Activated CD8-positive, alpha-beta T cell treated with anti-CD3 and anti-CD28 coated beads, Interleukin-2, amount 10 ng/mL, durations not matched to agents 7 days and 5 days (primary cell): Measurements from ENCODE around the gene RHEB. TPM values are rescaled to one million over a fixed set of nuclear protein-coding genes. Genes with fewer than 3 reads are reported as not detected.

Source experiments
- ATAC-seq: fragments of 150-1000 bp; cut with Tn5 transposase; one replicate; pipeline ENCODE4 v1.10.0; 2021; ENCODE audit warnings: moderate library complexity
- CTCF ChIA-PET: fragments of 350-600 bp; sonication (Branson Sonifier 250); formaldehyde crosslinking; loops from one replicate; lab custom pipeline; 2021; ENCODE audit warnings: antibody characterized with exemption; lab: Charles Lee
- POLR2A ChIA-PET: fragments of 350-600 bp; sonication (Branson Sonifier 250); formaldehyde crosslinking; loops from one replicate; lab custom pipeline; 2021; ENCODE audit warnings: antibody characterized with exemption; lab: Charles Lee
- DNase-seq: peaks from one replicate; pipeline ENCODE4 v3.0.0-alpha.2; 2020
- H3K27ac Mint-ChIP-seq: one replicate; pipeline ENCODE4 v1.8.0; 2021; ENCODE audit warnings: mild to moderate bottlenecking, mixed read lengths
- H3K27me3 Mint-ChIP-seq: one replicate; pipeline ENCODE4 v1.8.0; 2021; ENCODE audit warnings: low read depth, mixed read lengths
- H3K36me3 Mint-ChIP-seq: one replicate; pipeline ENCODE4 v1.8.0; 2021; ENCODE audit warnings: low read depth, mixed read lengths
- H3K4me1 Mint-ChIP-seq: one replicate; pipeline ENCODE4 v1.8.0; 2021; ENCODE audit warnings: low read depth, mixed read lengths
- H3K4me3 Mint-ChIP-seq: one replicate; pipeline ENCODE4 v1.8.0; 2021; ENCODE audit warnings: mild to moderate bottlenecking, mixed read lengths
- H3K9me3 Mint-ChIP-seq: one replicate; pipeline ENCODE4 v1.8.0; 2022; ENCODE audit warnings: mixed read lengths; ENCODE audit not compliant: insufficient read depth
- total RNA-seq, 2 experiments: library from RNA; stranded (reverse); gene quantifications; one replicate each; pipeline ENCODE4 v1.2.3, GENCODE V29; 2021

The RHEB gene
- total RNA-seq, 2 experiments from 2014 or later: 81.1 to 90.3 TPM

- Mint-ChIP-seq H3K27me3 (no peaks in the 10 kb centered on the region), H3K36me3 (peaks cover 37% of the 10 kb centered on the region), H3K27ac (no peak overlapping the region), H3K9me3 (no peaks in the 10 kb centered on the region), H3K4me3 (no peak overlapping the region), H3K4me1 (peaks cover 66% of the 10 kb centered on the region)
- ATAC-seq (no peak), DNase-seq (no peak)
- ChIA-PET POLR2A (interaction anchor here (0.7 kb wide), 1 partner anchor 272 kb away, joined by 3 read pairs; no protein-coding TSS in a partner anchor), CTCF (no interaction called here)
Observed at GRCh38 chr7:151511270-151511669, 8.4 kb downstream of the RHEB start.

GRCh38 chr7:151509670-151510333 lies 9.9 kb downstream of the RHEB start:
- POLR2A ChIA-PET: no interaction called here
- Mint-ChIP-seq H3K4me3 (no peak overlapping the region), H3K27ac (no peak overlapping the region), H3K4me1 (peaks cover 61% of the 10 kb centered on the region), H3K36me3 (peaks cover 28% of the 10 kb centered on the region), H3K9me3 (no peaks in the 10 kb centered on the region), H3K27me3 (no peaks in the 10 kb centered on the region)
- no peak for ATAC-seq
- CTCF ChIA-PET: interaction anchor here (0.5 kb wide), 1 partner anchor 597 kb away, joined by 3 read pairs; no protein-coding TSS in a partner anchor
- DNase-seq: no peak

DNA sequence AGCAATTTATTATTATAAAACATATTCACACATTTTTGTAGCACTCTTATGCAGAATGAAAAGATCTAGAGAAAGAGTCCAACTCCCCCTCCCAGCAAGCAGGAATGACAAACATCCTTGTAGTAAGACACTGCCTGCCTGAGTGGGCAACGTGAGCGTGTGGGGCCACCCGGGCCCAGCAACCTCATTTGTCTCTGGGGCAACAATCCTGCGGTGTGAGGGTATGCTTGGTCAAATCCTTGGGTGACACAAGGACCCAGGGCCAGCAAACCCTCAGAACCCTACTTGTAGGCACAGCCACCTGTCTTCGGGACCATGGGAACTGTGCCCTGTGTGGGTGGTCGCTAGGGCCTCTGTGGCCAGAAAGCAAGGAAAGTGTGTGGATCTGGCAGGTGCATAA lies 10.7 kb downstream of the RHEB start:
- H3K27me3 Mint-ChIP-seq: no peaks in the 10 kb centered on the region

GRCh38 chr7:151507806-151508205 lies 11.9 kb downstream of the RHEB start:
- H3K27me3 Mint-ChIP-seq: no peaks in the 10 kb centered on the region
- H3K36me3 Mint-ChIP-seq: peaks cover 19% of the 10 kb centered on the region
- H3K4me3 Mint-ChIP-seq: no peak overlapping the region
- ATAC-seq (no peak), DNase-seq (no peak)
- ChIA-PET POLR2A (no interaction called here), CTCF (no interaction called here)
- no peak overlapping the region for H3K27ac Mint-ChIP-seq
- H3K4me1 Mint-ChIP-seq: peaks cover 46% of the 10 kb centered on the region
- H3K9me3 Mint-ChIP-seq: no peaks in the 10 kb centered on the region

More for the DNA sequence above, 10.7 kb downstream of the RHEB start:
- CTCF ChIA-PET: no interaction called here
- Mint-ChIP-seq H3K27ac (no peak overlapping the region), H3K4me3 (no peak overlapping the region), H3K36me3 (peaks cover 23% of the 10 kb centered on the region), H3K9me3 (no peaks in the 10 kb centered on the region), H3K4me1 (peaks cover 57% of the 10 kb centered on the region)
- no peak for DNase-seq
- POLR2A ChIA-PET: no interaction called here
- ATAC-seq: no peak

DNA sequence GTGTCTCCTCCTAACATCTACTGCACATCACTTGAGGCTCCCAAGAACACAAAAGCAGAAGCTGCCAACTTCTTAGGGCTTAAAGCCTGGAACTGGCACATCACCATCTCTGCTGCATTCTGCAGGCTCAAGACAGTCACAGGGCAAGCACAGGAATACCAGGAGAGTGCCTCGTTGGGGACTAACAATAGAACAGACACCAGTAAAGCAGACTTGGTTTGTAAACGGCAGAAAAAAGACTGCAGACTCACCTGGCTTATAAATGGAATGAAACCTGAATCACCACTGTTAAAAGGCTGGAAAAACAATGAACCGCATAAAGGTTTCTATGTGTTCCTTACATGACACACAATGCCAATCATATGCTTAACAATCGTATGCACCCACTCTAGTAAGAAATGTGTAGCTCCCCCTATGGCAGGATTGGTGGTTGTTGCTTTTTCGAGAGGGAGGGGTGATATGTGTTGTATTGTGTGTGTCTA lies 12.8 kb downstream of the RHEB start:
- POLR2A ChIA-PET: no interaction called here
- Mint-ChIP-seq H3K36me3 (peaks cover 20% of the 10 kb centered on the region), H3K4me1 (peaks cover 38% of the 10 kb centered on the region), H3K9me3 (no peaks in the 10 kb centered on the region), H3K4me3 (no peak overlapping the region), H3K27me3 (no peaks in the 10 kb centered on the region), H3K27ac (no peak overlapping the region)
- CTCF ChIA-PET: no interaction called here
- DNase-seq (no peak), ATAC-seq (no peak)

- CTCF ChIA-PET: interaction anchor here (0.9 to 1.5 kb wide), 3 partner anchors 10 to 277 kb away, joined by 3 to 4 read pairs (median 3); no protein-coding TSS in a partner anchor
- POLR2A ChIA-PET: interaction anchor here (0.7 kb wide), 1 partner anchor 988 kb away, joined by 3 read pairs; no protein-coding TSS in a partner anchor
- no peaks in the 10 kb centered on the region for H3K27me3 Mint-ChIP-seq
- no peak overlapping the region for H3K27ac Mint-ChIP-seq
- H3K9me3 Mint-ChIP-seq: no peaks in the 10 kb centered on the region
- peaks cover 22% of the 10 kb centered on the region for H3K36me3 Mint-ChIP-seq
- DNase-seq (no peak), ATAC-seq (no peak)
- H3K4me1 Mint-ChIP-seq: peaks cover 36% of the 10 kb centered on the region
- no peak overlapping the region for H3K4me3 Mint-ChIP-seq
Observed at GRCh38 chr7:151505836-151506468, 13.7 kb downstream of the RHEB start.

DNA sequence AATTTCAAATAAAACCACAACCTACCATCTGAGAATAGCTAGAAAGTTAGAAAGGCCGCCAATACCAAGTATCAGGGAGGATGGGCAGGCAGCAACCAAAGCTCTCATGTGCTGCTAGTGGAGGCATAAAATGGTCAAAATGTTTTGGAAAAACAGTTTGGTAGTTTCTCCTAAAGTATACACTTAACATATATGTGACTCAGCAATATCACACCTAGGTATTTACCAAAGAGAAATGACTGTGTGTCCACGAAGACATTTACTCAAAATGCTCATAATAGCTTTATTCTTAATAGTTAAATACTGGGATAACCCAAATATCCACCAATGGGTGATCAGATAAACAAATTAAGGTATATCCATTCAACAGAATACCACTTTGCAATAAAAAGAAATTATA lies 14.3 kb downstream of the RHEB start:
- DNase-seq (no peak), ATAC-seq (no peak)
- H3K9me3 Mint-ChIP-seq: no peaks in the 10 kb centered on the region
- no peaks in the 10 kb centered on the region for H3K27me3 Mint-ChIP-seq
- H3K4me1 Mint-ChIP-seq: peaks cover 33% of the 10 kb centered on the region
- peaks cover 19% of the 10 kb centered on the region for H3K36me3 Mint-ChIP-seq
- no peak overlapping the region for H3K4me3 Mint-ChIP-seq
- H3K27ac Mint-ChIP-seq: no peak overlapping the region
- CTCF ChIA-PET: interaction anchor here (0.9 to 1.5 kb wide), 3 partner anchors 10 to 277 kb away, joined by 3 to 4 read pairs (median 3); no protein-coding TSS in a partner anchor
- POLR2A ChIA-PET: interaction anchor here (0.7 kb wide), 1 partner anchor 989 kb away, joined by 3 read pairs; no protein-coding TSS in a partner anchor

GRCh38 chr7:151504715-151505326 lies 14.9 kb downstream of the RHEB start:
- H3K27ac Mint-ChIP-seq: no peak overlapping the region
- peaks cover 31% of the 10 kb centered on the region for H3K4me1 Mint-ChIP-seq
- H3K9me3 Mint-ChIP-seq: no peaks in the 10 kb centered on the region
- H3K36me3 Mint-ChIP-seq: peaks cover 15% of the 10 kb centered on the region
- DNase-seq (no peak), ATAC-seq (no peak)
- CTCF ChIA-PET: interaction anchor here (1.4 to 1.6 kb wide), 3 partner anchors 57 to 278 kb away, joined by 3 to 4 read pairs (median 3); no protein-coding TSS in a partner anchor
- no peak overlapping the region for H3K4me3 Mint-ChIP-seq
- no peaks in the 10 kb centered on the region for H3K27me3 Mint-ChIP-seq
- POLR2A ChIA-PET: interaction anchor here (0.7 kb wide), 2 partner anchors 29 to 989 kb away, joined by 3 read pairs; no protein-coding TSS in a partner anchor

- Mint-ChIP-seq H3K4me3 (no peak overlapping the region), H3K9me3 (no peaks in the 10 kb centered on the region), H3K36me3 (peaks cover 15% of the 10 kb centered on the region), H3K4me1 (peaks cover 27% of the 10 kb centered on the region), H3K27ac (no peak overlapping the region), H3K27me3 (no peaks in the 10 kb centered on the region)
- ChIA-PET CTCF (interaction anchor here (1.5 to 1.6 kb wide), 2 partner anchors 56 to 128 kb away, joined by 3 to 4 read pairs; no protein-coding TSS in a partner anchor), POLR2A (interaction anchor here (0.7 kb wide), 1 partner anchor 29 kb away, joined by 3 read pairs; no protein-coding TSS in a partner anchor)
- no peak for DNase-seq
- no peak for ATAC-seq
Observed at GRCh38 chr7:151503902-151504714, 15.6 kb downstream of the RHEB start.

- Mint-ChIP-seq H3K27me3 (no peaks in the 10 kb centered on the region), H3K4me3 (no peak overlapping the region), H3K36me3 (peaks cover 15% of the 10 kb centered on the region), H3K9me3 (no peaks in the 10 kb centered on the region), H3K27ac (no peak overlapping the region), H3K4me1 (peaks cover 23% of the 10 kb centered on the region)
- ChIA-PET CTCF (no interaction called here), POLR2A (no interaction called here)
- DNase-seq: no peak
- ATAC-seq: no peak
Observed at GRCh38 chr7:151501676-151502075, 18.0 kb downstream of the RHEB start.

DNA sequence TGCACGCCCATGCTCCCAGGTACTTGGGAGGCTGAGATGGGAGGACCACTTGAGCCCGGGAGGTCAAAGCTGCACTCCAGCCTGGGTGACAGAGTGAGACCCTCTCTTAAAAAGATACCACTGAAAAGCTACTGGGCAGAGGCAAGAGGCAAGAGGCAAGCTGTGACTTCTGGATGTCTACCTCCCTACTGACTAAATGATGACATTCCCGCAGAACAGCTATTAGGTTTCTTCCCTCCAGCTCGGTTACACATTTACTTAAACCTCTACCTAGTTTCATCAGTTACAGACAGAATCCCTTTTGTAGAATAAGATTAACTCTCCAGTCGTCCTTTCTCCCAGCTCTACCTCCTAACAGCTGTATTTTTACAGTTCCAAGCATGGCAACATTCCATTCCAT lies 21.2 kb downstream of the RHEB start:
- Mint-ChIP-seq H3K9me3 (no peaks in the 10 kb centered on the region), H3K4me3 (no peak overlapping the region), H3K27me3 (no peaks in the 10 kb centered on the region), H3K36me3 (peaks cover 15% of the 10 kb centered on the region), H3K4me1 (peaks cover 33% of the 10 kb centered on the region), H3K27ac (no peak overlapping the region)
- ChIA-PET POLR2A (no interaction called here), CTCF (interaction anchor here (0.7 to 2.1 kb wide), 3 partner anchors 9 to 50 kb away, joined by 3 to 4 read pairs (median 3); no protein-coding TSS in a partner anchor)
- DNase-seq (no peak), ATAC-seq (no peak)
